Endothelial cell of umbilical vein (primary cell): ENCODE data around the gene HDDC2. TPM values are rescaled to one million over a fixed set of nuclear protein-coding genes. Genes with fewer than 3 reads are reported as not detected.

Source experiments
- BruUV-seq: library from RNA; stranded (reverse); fragments of 400-500 nt; replicated peaks from 2 replicates; lab custom pipeline; 2021; lab: Mats Ljungman, UMichigan
- CTCF ChIA-PET: fragments of 300-600, 350-600 bp; sonication (Branson Sonifier 250); formaldehyde crosslinking; loops from one replicate; lab custom pipeline; 2021; ENCODE audit warnings: antibody characterized with exemption, inconsistent platforms; lab: Charles Lee
- POLR2A ChIA-PET: fragments of 300-600, 350-600 bp; sonication (Branson Sonifier 250); formaldehyde crosslinking; loops from one replicate; lab custom pipeline; 2021; ENCODE audit warnings: antibody characterized with exemption, inconsistent platforms; lab: Charles Lee
- DNase-seq: peaks from one replicate; pipeline ENCODE4 v3.0.0-alpha.2; 2011; ENCODE audit warnings: low read depth, low spot score
- FAIRE-seq: peaks from 2 replicates; lab custom pipeline; 2011; peaks lifted over from hg19 to GRCh38; lab: Jason Lieb, UNC
- H2AFZ ChIP-seq: 2 replicates; pipeline ENCODE4 v1.6.0; 2012; ENCODE audit warnings: low read depth, low read length, control low read depth, inconsistent platforms
- H3K27ac ChIP-seq: 2 replicates; pipeline ENCODE4 v1.5.1; 2011; ENCODE audit warnings: low read depth, mild to moderate bottlenecking, control low read depth, low read length, moderate library complexity; ENCODE audit not compliant: insufficient read depth
- H3K27me3 ChIP-seq, 2 experiments: 2 replicates each; pipeline versions ENCODE4 v1.6.0 to v1.6.1; 2011; ENCODE audit warnings: low read length in 2 of 2, mixed read lengths in 1 of 2; ENCODE audit not compliant: control insufficient read depth in 2 of 2, insufficient read depth in 2 of 2
- H3K36me3 ChIP-seq, 2 experiments: 2 replicates in 1 of 2; 3 replicates in 1 of 2; pipeline ENCODE4 v1.5.1; 2011; ENCODE audit warnings: low read length in 2 of 2, mild to moderate bottlenecking in 1 of 2, moderate library complexity in 1 of 2; ENCODE audit not compliant: control insufficient read depth in 2 of 2, insufficient read depth in 2 of 2; ENCODE audit errors: extremely low read depth in 1 of 2
- H3K4me1 ChIP-seq: 3 replicates; pipeline ENCODE4 v1.5.1; 2011; ENCODE audit warnings: mild to moderate bottlenecking, low read length; ENCODE audit not compliant: control insufficient read depth, insufficient read depth; ENCODE audit errors: extremely low read depth
- H3K4me2 ChIP-seq: 2 replicates; pipeline ENCODE4 v1.6.1; 2011; ENCODE audit warnings: low read length, control low read depth, mixed read lengths; ENCODE audit not compliant: insufficient read depth
- H3K4me3 ChIP-seq, 3 experiments: fragments of 200-600 bp in 1 of 3; sonication (generic), shearing (Covaris generic) in 1 of 3; replicated peaks in 1 of 3; 2 replicates each; pipeline ENCODE4 v1.5.1; 2011 to 2016; ENCODE audit warnings: control low read depth in 3 of 3, low read length in 3 of 3, mild to moderate bottlenecking in 2 of 3, inconsistent platforms in 1 of 3, low read depth in 1 of 3, moderate library complexity in 1 of 3; ENCODE audit not compliant: insufficient read depth in 1 of 3
- H3K79me2 ChIP-seq: 2 replicates; pipeline ENCODE4 v1.6.0; 2012; ENCODE audit warnings: low read length, inconsistent platforms; ENCODE audit not compliant: control insufficient read depth, insufficient read depth
- H3K9ac ChIP-seq: replicated peaks from 2 replicates; pipeline ENCODE3; 2011; ENCODE audit warnings: low read length, control low read depth; ENCODE audit not compliant: insufficient read depth; ENCODE audit errors: extremely low read depth
- H3K9me1 ChIP-seq: replicated peaks from 3 replicates; pipeline ENCODE4 v1.6.0; 2011; ENCODE audit warnings: mild to moderate bottlenecking, low read length; ENCODE audit not compliant: control insufficient read depth, insufficient read depth; ENCODE audit errors: extremely low read depth
- H3K9me3 ChIP-seq: replicated peaks from 2 replicates; pipeline ENCODE4 v1.5.1; 2012; ENCODE audit warnings: low read length, inconsistent platforms; ENCODE audit not compliant: control insufficient read depth, insufficient read depth
- H4K20me1 ChIP-seq: replicated peaks from 2 replicates; pipeline ENCODE3; 2011; ENCODE audit warnings: mild to moderate bottlenecking, low read length; ENCODE audit not compliant: control insufficient read depth, insufficient read depth; ENCODE audit errors: extremely low read depth
- CTCF ChIP-seq, 2 donors: IDR thresholded peaks; 1 replicate in 1 of 2; 2 replicates in 1 of 2; pipeline ENCODE4 v1.5.1; 2011; ENCODE audit warnings: low read length in 2 of 2, mild to moderate bottlenecking in 2 of 2, moderate library complexity in 2 of 2, control low read depth in 1 of 2, inconsistent platforms in 1 of 2, low read depth in 1 of 2; ENCODE audit not compliant: insufficient read depth in 1 of 2; ENCODE audit errors: extremely low read depth in 1 of 2
- EZH2 ChIP-seq: IDR thresholded peaks from 2 replicates; pipeline ENCODE4 v1.6.1; 2012; ENCODE audit warnings: borderline replicate concordance, low read depth, mild to moderate bottlenecking, moderate library complexity, low read length, inconsistent platforms; ENCODE audit not compliant: severe bottlenecking
- GATA2 ChIP-seq: IDR thresholded peaks from 2 replicates; pipeline ENCODE4 v1.7.0; 2011; ENCODE audit warnings: low read depth, mild to moderate bottlenecking, moderate library complexity, mixed read lengths, low read length; ENCODE audit not compliant: insufficient read length, insufficient read depth
- JUN ChIP-seq: IDR thresholded peaks from 2 replicates; pipeline ENCODE4 v1.6.1; 2011; ENCODE audit warnings: borderline replicate concordance, low read depth; ENCODE audit not compliant: insufficient read length, insufficient read depth
- MAX ChIP-seq: IDR thresholded peaks from 2 replicates; pipeline ENCODE4 v1.6.1; 2011; ENCODE audit not compliant: insufficient read depth, insufficient read length
- POLR2A ChIP-seq: IDR thresholded peaks from 2 replicates; pipeline ENCODE4 v1.6.1; 2012; ENCODE audit warnings: low read depth, mild to moderate bottlenecking, control low read depth, low read length
- dilution Hi-C: fragments of 300-500 bp; cut with MboI; formaldehyde crosslinking; loops from one replicate; pipeline ENCODE4 v1.15.0; 2019; ENCODE audit warnings: low sequenced_read_pairs; ENCODE audit not compliant: extremely low pct_ligation_motif_present
- intact Hi-C: fragments of 100-400 bp; cut with micrococcal nuclease; formaldehyde crosslinking; loops from one replicate; pipeline ENCODE4 v1.10.0; 2022
- polyA plus RNA-seq, 4 experiments: library from polyadenylated mRNA; depleted of rRNA in 3 of 4; stranded (reverse) in 3 of 4; unstranded in 1 of 4; fragments of >200 nt; gene quantifications; 2 replicates each; pipeline versions ENCODE4 v1.2.1 to v1.2.3, GENCODE V29; 2011 to 2012; ENCODE audit warnings: missing spikeins in 1 of 4
- total RNA-seq: library from RNA; stranded (reverse); gene quantifications from 2 replicates; pipeline ENCODE4 v1.2.3, GENCODE V29; 2021

HDDC2 gene
- total and polyA plus RNA-seq, 2 donors (not counting 3 experiments of a cell fraction or from before 2014, with no cell fraction given): 12.6 to 13.6 TPM

- intact Hi-C loops (no loop called here), dilution Hi-C loops (no loop called here)
- no peaks in the 10 kb centered on the region for H3K27me3 ChIP-seq
- no peaks in the 10 kb centered on the region for H3K4me1 ChIP-seq
- H3K9ac ChIP-seq: no peak overlapping the region
- H3K36me3 ChIP-seq: no peaks in the 10 kb centered on the region
- DNase-seq (no peak), FAIRE-seq (no peak)
- H2AFZ ChIP-seq: no peak overlapping the region
- no peaks in the 10 kb centered on the region for H3K9me1 ChIP-seq
- ChIA-PET CTCF (interaction anchor here (1.4 kb wide), 1 partner anchor 75 kb away, joined by 4 read pairs; the partner anchor contains the start of gene TPD52L1), POLR2A (no interaction called here)
- no peak overlapping the region for H3K27ac ChIP-seq
- TF ChIP-seq JUN: no peak
- TF ChIP-seq EZH2: no peak
- no peak for TF ChIP-seq CTCF (IDR thresholded peaks at IDR 0.05; ENCODE audit: extremely low read depth in 1 of 2, insufficient read depth in 1 of 2, low read depth in 1 of 2, low read length in 2 of 2)
- no peak for TF ChIP-seq POLR2A
- no peak for TF ChIP-seq GATA2
- no peak for TF ChIP-seq MAX
- H3K4me3 ChIP-seq: no peak overlapping the region
- BruUV-seq: no TSS peak
- no peaks in the 10 kb centered on the region for H3K9me3 ChIP-seq
- H3K4me2 ChIP-seq: no peak overlapping the region
- H3K79me2 ChIP-seq: no peaks in the 10 kb centered on the region
- no peaks in the 10 kb centered on the region for H4K20me1 ChIP-seq
Measured at GRCh38 chr6:125228981-125229479, 72.7 kb downstream of the HDDC2 start.
